ENCODE data around the gene TUBD1.

- no peak for TF ChIP-seq CTCF (optimal IDR thresholded peaks at IDR 0.05 in 1 of 3, IDR thresholded peaks at IDR 0.05 in 1 of 3, conservative IDR thresholded peaks at IDR 0.05 in 1 of 3; ENCODE audit: extremely low read depth in 1 of 3, insufficient read depth in 2 of 3, low read length in 3 of 3)
- TF ChIP-seq EZH2 (IDR thresholded peaks at IDR 0.05; ENCODE audit: low read length), result no peak
These were observed 945 bp upstream of the TUBD1 start for GRCh38 chr17:59893676-59894100.

All from keratinocyte (primary cell).